Stimulated activated CD8-positive, alpha-beta memory T cell treated with anti-CD3 and anti-CD28 coated beads, Interleukin-7, amount 100 ng/mL, for 4 hours (primary cell): ENCODE data around the gene PPM1D.
"Not testable (repeated sequence)": the region's sequence is repeated elsewhere in the genome, so short reads cannot be mapped to it uniquely, and the experiment has no call there.

ENCODE experiments used
- DNase-seq, 2 donors: peaks; one replicate each; pipeline ENCODE4 v3.0.0-alpha.2; 2020; ENCODE audit warnings: low read depth in 2 of 2

The PPM1D gene

DNA sequence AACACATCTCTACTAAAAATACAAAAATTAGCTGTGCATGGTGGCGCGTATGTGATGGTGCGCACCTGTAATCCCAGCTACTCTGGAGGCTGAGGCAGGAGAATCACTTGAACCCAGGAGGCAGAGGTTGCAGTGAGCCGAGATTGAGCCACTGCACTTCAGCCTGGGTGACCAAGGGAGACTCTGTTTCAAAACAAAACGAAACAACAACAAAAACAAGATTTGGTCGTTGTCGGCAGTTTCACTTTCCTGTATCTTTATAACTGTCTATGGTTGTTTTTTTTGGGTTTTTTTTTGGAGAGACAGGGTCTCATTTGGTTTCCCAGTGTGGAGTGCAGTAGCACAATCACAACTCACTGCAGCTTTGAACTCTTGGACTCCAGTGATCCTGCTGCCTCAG lies 68.7 kb downstream of the PPM1D start:
- not testable (repeated sequence) for DNase-seq

DNA sequence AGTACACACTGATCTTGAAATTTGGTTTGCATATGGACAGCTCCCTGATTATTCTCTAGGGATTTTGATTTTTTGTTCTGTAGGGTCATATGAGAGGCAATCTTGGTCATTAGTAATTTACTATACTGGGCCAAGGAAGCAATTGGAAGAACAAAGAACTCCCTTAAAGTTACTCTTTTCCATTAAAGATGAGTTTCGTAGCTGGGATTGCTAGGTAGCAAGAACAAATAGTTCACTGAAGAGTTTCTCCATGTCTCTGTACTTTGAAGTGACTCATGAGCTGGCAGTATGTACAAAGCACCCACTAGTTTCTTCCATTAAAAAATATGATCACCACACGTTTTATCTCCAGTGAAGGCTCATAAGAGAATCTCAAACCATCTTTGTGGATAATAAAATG lies 71.5 kb downstream of the PPM1D start:
- DNase-seq: no peak

DNA sequence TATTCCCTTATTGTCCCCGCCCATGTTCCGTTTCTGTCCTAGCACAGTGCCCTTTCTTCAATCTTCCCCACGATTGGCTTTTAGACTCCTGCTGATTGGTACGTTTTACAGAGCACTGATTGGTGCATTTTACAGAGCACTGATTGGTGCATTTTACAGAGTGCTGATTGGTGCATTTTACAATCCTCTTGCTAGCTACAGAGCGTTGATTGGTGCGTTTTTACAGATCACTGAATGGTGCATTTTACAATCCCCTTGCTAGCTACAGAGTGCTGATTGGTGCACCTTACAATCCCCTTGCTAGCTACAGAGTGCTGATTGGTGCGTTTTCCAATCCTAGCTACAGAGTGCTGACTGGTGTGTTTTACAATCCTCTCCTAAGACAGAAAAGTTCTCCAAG lies 74.6 kb downstream of the PPM1D start:
- not testable (repeated sequence) for DNase-seq

DNA sequence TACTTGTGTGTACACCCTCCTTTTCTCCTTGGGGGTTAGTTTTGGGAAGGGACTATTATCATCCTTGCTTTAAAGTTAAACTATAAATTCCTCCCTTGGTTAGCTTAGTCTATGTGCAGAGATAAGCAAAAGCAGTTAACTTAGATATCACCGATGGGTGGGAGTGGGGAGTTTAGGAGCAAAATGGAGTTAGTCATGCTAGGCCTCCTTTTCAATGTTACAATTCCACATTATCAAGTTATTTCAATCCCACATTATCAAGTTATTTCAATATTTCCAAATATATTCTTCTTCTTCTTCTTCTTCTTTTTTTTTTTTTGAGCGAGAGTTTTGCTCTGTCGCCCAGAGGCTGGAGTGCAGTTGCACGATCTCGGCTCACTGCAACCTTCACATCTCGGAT lies 76.0 kb downstream of the PPM1D start:
- no peak for DNase-seq

DNA sequence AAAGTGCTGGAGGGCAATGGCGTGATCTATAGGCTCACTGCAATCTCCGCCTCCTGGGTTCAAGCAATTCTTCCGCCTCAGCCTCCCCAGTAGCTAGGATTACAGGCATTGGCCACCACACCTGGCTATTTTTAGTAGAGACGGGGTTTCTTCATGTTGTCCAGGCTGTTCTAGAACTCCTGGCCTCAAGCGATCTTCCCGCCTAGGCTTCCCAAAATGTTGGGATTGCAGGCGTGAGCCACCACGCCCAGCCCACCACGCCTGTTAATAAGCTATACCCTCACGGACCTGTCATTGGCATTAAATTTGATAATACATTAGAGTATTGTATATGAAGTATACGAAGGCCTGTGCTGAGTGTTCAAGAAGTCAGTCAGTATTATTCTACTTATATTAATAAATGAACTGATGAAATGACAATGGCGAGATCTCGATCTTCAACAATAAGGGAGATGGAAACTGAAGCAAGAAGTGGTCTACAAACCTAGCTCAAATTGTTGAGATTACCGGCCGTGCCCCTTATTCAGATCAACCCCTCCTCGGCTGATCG lies 76.8 kb downstream of the PPM1D start:
- DNase-seq: no peak

DNA sequence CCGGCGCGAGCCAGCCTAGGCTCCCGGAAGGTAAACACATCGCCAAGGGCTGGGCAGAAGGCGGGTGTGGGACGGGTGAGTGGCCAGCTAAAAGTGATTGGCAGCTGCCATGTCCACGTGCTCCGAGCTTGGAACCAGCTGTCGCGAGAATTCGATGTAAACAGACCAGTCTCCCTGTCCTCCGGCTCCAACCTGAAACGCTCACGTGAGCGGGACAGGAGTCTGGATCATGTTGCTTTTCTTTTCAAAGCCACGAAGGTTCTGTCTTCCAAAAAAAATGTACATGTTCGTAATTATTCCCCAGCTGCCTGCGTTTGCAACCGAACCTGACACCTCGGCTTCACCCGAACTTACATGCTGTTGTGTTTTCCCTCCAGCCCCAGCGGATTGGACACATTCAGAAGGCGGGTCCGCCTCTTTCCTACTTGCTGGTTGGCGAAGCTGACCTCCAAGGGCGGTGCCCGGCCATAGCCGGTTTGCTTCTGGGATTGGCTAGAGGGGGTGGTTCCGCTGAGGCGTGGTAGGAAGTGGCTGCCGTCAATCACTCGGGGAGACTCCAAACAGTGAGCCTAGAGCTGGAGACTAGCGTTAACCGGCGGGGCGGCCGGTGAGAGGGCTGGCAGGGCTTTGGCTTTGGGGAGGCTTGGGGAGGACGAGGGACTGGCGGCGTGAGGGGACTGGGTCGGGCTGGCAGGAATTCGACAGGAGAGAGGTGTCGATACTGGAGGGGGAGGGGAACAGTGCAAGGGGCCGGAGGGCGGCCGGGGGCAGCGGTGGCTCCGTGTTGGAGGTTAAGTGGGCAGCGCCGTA lies 77.5 kb downstream of the PPM1D start, which contains the start of gene BCAS3:
Gene BCAS3, plus strand, starts transcription at position 544 of the 810 bp plus-strand sequence.
- peak; percentile 95 to 96 for DNase-seq

DNA sequence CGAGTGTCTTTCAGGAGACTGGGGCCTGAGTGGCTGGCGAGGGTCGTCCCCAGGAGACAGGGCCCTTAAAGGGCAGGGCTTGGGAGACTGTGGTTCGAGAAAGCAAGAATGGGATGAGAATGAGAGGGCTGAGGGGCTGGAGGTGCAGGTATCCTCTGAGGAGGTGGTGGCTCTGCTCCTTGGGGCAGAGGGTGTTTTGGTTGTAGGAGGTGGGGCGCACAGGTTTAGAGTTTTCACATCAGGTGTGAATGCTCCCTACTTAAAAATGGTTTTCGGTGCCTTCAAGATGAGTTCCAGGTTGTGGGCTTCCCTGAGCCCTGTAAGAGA lies 78.1 kb downstream of the PPM1D start:
- no peak for DNase-seq

DNA sequence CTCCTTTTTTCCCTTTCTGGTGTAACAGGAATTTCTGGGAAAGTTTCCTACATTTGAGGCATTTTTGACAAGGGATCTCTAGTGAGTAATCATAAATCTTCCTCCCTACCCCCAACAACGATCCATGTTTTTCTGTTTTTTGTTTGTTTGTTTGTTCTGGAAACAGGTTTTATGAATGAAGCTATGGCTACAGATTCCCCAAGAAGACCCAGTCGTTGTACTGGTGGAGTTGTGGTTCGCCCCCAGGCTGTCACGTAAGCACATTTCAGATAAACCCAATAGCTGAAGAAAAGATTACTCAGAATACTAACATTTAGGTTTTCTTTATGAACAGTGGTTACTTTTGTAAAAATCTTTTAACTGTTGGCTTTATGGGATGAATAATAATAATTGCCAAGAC lies 79.3 kb downstream of the PPM1D start:
- DNase-seq: no peak

DNA sequence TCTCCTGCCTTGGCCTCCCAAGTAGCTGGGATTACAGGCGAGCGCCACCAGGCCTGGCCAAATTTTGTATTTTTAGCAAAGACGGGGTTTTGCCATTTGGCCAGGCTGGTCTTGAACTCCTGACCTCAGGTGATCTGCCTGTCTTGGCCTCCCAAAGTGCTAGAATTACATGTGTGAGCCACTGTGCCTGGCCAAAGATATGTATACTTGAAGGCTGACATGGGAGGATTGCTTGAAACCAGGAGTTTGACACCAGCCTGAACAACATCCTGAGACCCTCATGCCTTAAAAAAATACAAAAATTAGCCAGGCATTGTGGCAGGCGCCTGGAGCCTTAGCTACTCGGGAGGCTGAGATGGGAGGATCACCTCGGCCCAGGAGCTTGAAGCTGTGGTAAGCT lies 80.8 kb downstream of the PPM1D start:
- DNase-seq: no peak

DNA sequence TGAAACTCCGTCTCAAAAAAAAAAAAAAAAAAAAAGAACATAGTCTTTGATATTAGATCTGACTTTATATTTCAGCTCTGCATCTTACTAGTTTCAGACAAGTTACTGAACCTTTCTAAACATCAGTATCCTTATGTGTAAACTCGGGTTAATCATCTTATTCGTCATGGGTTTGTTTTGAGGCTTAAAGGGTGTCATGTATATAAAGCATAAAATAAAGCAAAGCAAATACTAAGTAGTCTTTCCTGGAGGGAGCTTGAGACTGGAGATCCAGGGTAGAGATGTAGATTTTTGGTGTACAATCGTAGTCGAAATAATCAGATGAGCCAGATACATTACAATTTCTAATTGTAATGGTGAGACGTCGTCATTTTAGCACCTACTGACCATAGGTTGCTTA lies 85.4 kb downstream of the PPM1D start:
- DNase-seq: no peak

DNA sequence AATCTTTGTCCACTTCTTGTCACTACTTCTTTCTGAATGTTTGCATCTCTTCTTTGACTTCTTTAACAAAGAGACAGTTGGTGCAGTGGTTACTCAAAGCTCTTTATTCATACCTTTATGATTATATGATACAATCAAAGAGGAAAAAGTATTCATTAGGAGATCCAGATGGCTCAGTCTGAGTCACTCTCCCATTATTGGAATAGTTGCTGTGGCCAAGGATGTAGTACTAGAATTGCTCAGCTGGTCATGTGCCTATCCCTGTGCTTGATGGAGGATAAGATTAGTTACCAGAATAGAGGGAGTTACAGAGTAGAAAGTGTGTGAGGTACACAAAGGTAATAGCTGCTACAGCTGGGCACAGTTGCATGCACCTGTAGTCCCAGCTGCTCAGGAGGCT lies 96.0 kb downstream of the PPM1D start:
- DNase-seq: no peak

DNA sequence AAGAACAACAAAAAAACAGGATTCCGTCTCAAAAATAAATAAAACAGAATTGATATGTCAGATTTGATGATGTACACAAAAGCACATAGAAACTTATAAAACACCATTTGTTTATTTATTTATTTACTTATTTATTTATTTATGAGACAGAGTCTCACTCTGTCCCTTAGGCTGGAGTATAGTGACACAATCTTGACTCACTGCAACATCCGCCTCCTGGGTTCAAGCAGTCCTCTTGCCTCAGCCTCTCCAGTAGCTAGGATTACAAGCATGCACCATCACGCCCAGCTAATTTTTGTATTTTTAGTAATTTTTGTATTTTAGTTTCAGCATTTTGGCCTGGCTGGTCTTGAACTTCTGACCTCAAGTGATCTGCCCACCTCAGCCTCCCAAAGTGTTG lies 99.1 kb downstream of the PPM1D start:
- no peak for DNase-seq

DNA sequence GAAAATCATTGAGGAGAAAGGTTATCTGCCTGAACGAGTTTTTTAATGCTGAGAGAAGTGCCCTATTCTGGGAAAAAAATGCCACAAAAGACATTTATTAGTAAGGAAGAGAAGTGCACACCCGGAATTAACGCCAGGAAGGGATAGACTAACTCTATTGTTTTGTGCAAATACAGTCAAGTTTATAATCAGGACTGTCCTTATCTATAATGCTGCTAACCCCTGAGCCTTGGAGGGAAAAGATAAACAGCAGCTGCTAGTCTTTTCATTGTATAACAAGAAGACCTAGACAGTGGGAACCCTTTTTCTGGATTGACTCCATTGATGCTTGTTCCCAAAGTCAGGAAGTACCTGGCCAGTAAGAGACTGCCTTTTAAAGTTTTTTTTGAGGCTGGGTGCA lies 104.2 kb downstream of the PPM1D start:
- no peak for DNase-seq

DNA sequence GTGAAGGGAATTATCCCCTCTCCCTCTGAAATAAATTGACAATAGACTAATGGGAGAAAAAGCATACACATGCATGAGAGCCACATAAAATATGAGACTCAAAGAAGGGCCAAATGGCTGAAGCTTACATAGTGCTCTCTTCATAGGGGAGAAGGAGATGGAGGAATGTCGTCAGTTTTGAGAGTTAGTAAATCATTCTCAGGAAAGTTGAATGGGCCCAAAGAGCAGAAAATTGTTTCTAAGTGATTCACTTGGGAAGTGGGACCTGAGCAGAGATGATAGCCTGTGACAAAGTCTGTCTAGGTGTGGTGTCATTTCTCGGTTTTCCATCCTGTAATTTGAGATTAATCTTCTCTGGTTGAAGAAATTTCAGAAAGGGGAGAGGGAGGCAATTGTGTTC lies 112.7 kb downstream of the PPM1D start:
- no peak for DNase-seq

DNA sequence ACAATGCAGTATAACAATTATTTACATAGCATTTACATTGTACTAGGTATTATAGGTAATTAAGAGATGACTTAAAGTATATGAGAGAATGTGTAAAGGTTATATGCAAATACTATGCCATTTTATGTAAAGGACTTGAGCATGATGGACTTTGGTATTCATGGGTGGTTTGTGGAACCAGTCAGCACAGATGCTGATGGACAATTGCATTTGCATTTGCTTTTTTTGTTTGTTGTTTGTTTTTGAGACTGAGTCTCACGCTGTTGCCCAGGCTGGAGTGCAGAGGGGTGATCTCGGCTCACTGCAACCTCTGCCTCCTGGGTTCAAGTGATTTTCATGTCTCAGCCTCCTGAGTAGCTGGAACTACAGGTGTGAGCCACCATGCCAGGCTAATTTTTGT lies 113.6 kb downstream of the PPM1D start:
- DNase-seq: no peak
